GM21528 (cell line): ENCODE measurements around the gene DGKG.

ENCODE experiments used
- ATAC-seq: cut with Tn5 transposase; IDR thresholded peaks from one replicate; pipeline ENCODE4 v1.9.1; 2021; ENCODE audit warnings: mild to moderate bottlenecking, moderate library complexity; ENCODE audit not compliant: unreplicated experiment, low FRiP score

Gene DGKG

GRCh38 chr3:186182850-186183249 lies 179.2 kb downstream of the DGKG start:
- ATAC-seq, result no peak

GRCh38 chr3:186181901-186182300 lies 180.1 kb downstream of the DGKG start:
- ATAC-seq, result no peak

GRCh38 chr3:186180891-186181481 lies 181.0 kb downstream of the DGKG start:
- no peak for ATAC-seq

- ATAC-seq, result no peak
Measured at GRCh38 chr3:186180151-186180550, 181.9 kb downstream of the DGKG start.

- ATAC-seq, result no peak
Measured at GRCh38 chr3:186178412-186178811, 183.6 kb downstream of the DGKG start.

- ATAC-seq, result no peak
Measured at GRCh38 chr3:186176373-186176990, 185.6 kb downstream of the DGKG start.

GRCh38 chr3:186173224-186173815 lies 188.7 kb downstream of the DGKG start:
- no peak for ATAC-seq

- ATAC-seq, result no peak
Measured at GRCh38 chr3:186172353-186172752, 189.7 kb downstream of the DGKG start.

GRCh38 chr3:186171521-186171920 lies 190.5 kb downstream of the DGKG start:
- ATAC-seq, result no peak

GRCh38 chr3:186170516-186170915 lies 191.5 kb downstream of the DGKG start:
- ATAC-seq, result no peak

- ATAC-seq, result no peak
Measured at GRCh38 chr3:186169379-186169778, 192.7 kb downstream of the DGKG start.

- ATAC-seq, result no peak
Measured at GRCh38 chr3:186168976-186169375, 193.1 kb downstream of the DGKG start.

GRCh38 chr3:186167646-186168395 lies 194.2 kb downstream of the DGKG start:
- ATAC-seq, result no peak

- no peak for ATAC-seq
Measured at GRCh38 chr3:186166491-186167288, 195.3 kb downstream of the DGKG start.

- ATAC-seq, result no peak
Measured at GRCh38 chr3:186166036-186166435, 196.0 kb downstream of the DGKG start.

GRCh38 chr3:186165331-186165730 lies 196.7 kb downstream of the DGKG start:
- ATAC-seq, result no peak

- ATAC-seq, result no peak
Measured at GRCh38 chr3:186164696-186165095, 197.3 kb downstream of the DGKG start.

GRCh38 chr3:186162221-186162620 lies 199.8 kb downstream of the DGKG start:
- ATAC-seq, result no peak

GRCh38 chr3:186160691-186161243 lies 201.3 kb downstream of the DGKG start:
- no peak for ATAC-seq

GRCh38 chr3:186154641-186155040 lies 207.4 kb downstream of the DGKG start:
- ATAC-seq, result no peak
